BE2C (cell line): ENCODE results near the gene E2F6.

Experiments used
- DNase-seq: peaks from one replicate; pipeline ENCODE4 v3.0.0-alpha.2; 2020
- H3K27me3 ChIP-seq: fragments of 250-450 bp; sonication (Bioruptor Pico); 2 replicates; pipeline ENCODE4 v1.5.1; 2020; ENCODE audit warnings: mild to moderate bottlenecking
- H3K36me3 ChIP-seq: fragments of 250-450 bp; sonication (Bioruptor Pico); 2 replicates; pipeline ENCODE4 v1.5.1; 2020; ENCODE audit warnings: mild to moderate bottlenecking
- H3K4me1 ChIP-seq: fragments of 250-450 bp; sonication (Bioruptor Pico); 2 replicates; pipeline ENCODE4 v1.5.1; 2020
- H3K4me3 ChIP-seq: 2 replicates; pipeline ENCODE4 v1.5.1; 2011; ENCODE audit warnings: low read depth, low read length
- H3K9me3 ChIP-seq: fragments of 250-450 bp; sonication (Bioruptor Pico); 2 replicates; pipeline ENCODE4 v1.5.1; 2020
- CTCF ChIP-seq: IDR thresholded peaks from 2 replicates; pipeline ENCODE4 v1.5.1; 2012; ENCODE audit warnings: mild to moderate bottlenecking, low read depth, low read length

Gene E2F6

DNA sequence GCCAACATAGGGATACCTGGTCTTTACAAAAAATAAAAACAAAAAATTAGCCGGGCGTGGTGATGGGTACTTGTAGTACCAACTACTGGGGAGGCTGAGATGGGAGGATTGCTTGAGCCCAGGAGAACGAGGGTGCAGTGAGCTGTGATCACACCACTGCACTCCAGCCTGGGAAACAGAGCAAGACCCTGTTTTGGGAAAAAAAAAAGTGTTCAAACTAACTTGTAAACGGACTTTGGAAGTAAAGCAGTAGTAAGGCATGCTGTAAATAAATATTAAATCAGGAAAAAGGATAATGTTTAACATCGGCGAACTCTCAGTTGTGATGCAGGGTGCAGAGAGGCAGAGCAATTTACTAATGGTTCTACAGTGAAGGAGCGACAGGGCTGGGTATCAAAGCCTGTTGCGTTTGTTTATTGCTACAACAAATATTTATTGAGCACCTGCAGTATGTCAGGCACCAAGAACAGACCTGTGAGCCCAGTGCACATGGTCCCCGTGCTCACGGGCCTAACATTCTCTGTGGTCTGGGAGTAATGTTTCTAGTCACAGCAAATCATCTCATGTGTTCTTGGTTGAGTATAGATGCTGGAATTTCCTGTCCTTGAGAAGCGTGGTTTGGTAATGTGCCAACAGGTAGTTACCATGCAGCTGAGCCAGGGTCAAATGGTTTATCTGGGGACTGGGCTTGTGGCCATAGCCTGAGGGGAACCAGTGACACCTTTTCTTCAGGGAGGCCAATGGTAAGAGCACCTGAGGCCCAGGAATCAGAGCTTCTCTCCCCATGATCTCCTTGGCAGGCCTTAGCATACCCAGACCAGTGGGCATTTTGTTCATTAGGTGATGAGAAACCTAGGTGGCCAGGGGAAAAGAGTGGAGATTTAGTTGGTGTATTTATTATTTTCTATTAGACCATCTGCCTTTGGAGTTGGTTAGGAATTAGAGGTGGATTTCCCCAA, 40.0 kb upstream of the E2F6 start:
- Histone ChIP-seq H3K36me3 (no peaks in the 10 kb centered on the region), H3K27me3 (no peaks in the 10 kb centered on the region), H3K4me3 (no peak overlapping the region), H3K9me3 (no peaks in the 10 kb centered on the region), H3K4me1 (peaks cover 6% of the 10 kb centered on the region)
- DNase-seq: no peak
- no peak for TF ChIP-seq CTCF

GRCh38 chr2:11503354-11503927, 37.5 kb upstream of the E2F6 start:
- DNase-seq: no peak
- Histone ChIP-seq H3K9me3 (no peaks in the 10 kb centered on the region), H3K4me1 (peaks cover 10% of the 10 kb centered on the region), H3K27me3 (no peaks in the 10 kb centered on the region), H3K36me3 (no peaks in the 10 kb centered on the region), H3K4me3 (no peak overlapping the region)
- TF ChIP-seq CTCF: no peak

GRCh38 chr2:11502740-11503292, 36.9 kb upstream of the E2F6 start:
- H3K4me3 ChIP-seq: no peak overlapping the region

DNA sequence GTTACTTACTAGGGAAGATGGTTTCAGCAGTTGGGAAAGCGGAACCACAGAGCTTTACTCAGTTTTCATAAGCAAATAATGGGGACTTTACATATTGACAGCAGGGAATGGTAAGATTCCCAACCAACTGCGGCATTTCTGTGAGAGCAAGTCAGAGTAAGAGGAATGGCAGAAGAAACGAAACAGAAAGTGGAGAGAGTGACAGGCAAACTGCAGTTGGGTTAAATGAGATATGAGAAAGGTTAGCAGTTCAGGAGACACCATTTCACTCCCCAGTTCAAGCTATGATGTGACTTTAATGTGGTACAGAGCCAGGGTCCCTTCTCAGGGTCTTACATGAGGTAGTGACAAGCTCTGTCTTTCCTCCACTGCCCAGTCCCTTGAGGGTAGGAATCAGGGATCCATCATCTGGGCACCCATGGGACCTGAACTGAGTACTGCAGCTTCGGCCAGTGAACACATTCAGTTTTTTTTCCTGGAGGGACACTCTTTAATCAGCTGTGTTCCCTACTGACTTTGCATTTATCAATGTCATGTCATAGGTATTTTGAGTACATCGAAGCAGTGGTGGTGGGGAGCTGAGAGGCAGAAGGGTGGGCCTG, 34.8 kb upstream of the E2F6 start:
- H3K4me3 ChIP-seq: no peak overlapping the region

More at GRCh38 chr2:11502740-11503292, 36.9 kb upstream of the E2F6 start:
- H3K27me3 ChIP-seq: no peaks in the 10 kb centered on the region
- no peak for DNase-seq
- no peak for TF ChIP-seq CTCF
- no peaks in the 10 kb centered on the region for H3K9me3 ChIP-seq
- H3K4me1 ChIP-seq: peaks cover 13% of the 10 kb centered on the region
- H3K36me3 ChIP-seq: no peaks in the 10 kb centered on the region

GRCh38 chr2:11499081-11499743, 33.3 kb upstream of the E2F6 start:
- Histone ChIP-seq H3K4me3 (no peak overlapping the region), H3K4me1 (peaks cover 15% of the 10 kb centered on the region), H3K36me3 (no peaks in the 10 kb centered on the region), H3K9me3 (no peaks in the 10 kb centered on the region), H3K27me3 (no peaks in the 10 kb centered on the region)
- no peak for TF ChIP-seq CTCF
- DNase-seq: no peak

More for the DNA sequence above, 34.8 kb upstream of the E2F6 start:
- TF ChIP-seq CTCF: no peak
- no peak for DNase-seq
- H3K36me3 ChIP-seq: no peaks in the 10 kb centered on the region
- H3K9me3 ChIP-seq: no peaks in the 10 kb centered on the region
- H3K4me1 ChIP-seq: peaks cover 15% of the 10 kb centered on the region
- H3K27me3 ChIP-seq: no peaks in the 10 kb centered on the region
